HFF-Myc (cell line): Measurements from ENCODE around the gene SP5.

Experiments used
- DNase-seq: peaks from one replicate; pipeline ENCODE4 v3.0.0-alpha.2; 2011; ENCODE audit warnings: low read depth; ENCODE audit errors: extremely low read depth
- H3K4me3 ChIP-seq: replicated peaks from 2 replicates; pipeline ENCODE4 v1.5.1; 2011; ENCODE audit warnings: low read depth, mild to moderate bottlenecking, control low read depth, low read length
- TF ChIP-seq, protein P1 (sequence below): IDR thresholded peaks from 2 replicates; pipeline ENCODE4 v1.5.1; 2012; ENCODE audit warnings: mild to moderate bottlenecking, low read depth, low read length, control low read depth; ENCODE audit errors: missing control alignments

Gene SP5

DNA sequence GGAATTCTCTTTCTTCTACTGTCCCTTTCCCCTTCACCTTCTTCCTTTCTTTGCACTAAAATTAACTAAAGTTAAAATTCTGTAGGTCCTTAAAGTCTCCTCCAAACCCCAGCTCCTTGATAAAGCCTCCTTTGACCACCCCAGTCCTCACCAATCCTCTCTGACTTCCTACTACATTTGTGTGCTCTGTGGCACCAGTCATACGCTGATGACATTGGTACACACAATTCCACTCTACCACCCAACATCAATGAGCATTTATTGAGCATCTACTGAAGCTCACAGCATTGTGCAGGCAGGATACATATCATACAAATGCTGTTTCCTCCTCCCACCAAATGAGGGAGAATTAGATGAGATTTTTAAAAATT is 4.5 kb upstream of the SP5 start:
- no peak overlapping the region for H3K4me3 ChIP-seq
- no peak for DNase-seq
- TF ChIP-seq, protein P1, sequence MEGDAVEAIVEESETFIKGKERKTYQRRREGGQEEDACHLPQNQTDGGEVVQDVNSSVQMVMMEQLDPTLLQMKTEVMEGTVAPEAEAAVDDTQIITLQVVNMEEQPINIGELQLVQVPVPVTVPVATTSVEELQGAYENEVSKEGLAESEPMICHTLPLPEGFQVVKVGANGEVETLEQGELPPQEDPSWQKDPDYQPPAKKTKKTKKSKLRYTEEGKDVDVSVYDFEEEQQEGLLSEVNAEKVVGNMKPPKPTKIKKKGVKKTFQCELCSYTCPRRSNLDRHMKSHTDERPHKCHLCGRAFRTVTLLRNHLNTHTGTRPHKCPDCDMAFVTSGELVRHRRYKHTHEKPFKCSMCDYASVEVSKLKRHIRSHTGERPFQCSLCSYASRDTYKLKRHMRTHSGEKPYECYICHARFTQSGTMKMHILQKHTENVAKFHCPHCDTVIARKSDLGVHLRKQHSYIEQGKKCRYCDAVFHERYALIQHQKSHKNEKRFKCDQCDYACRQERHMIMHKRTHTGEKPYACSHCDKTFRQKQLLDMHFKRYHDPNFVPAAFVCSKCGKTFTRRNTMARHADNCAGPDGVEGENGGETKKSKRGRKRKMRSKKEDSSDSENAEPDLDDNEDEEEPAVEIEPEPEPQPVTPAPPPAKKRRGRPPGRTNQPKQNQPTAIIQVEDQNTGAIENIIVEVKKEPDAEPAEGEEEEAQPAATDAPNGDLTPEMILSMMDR = no peak

GRCh38 chr2:170711196-170711773 is 3.9 kb upstream of the SP5 start:
- no peak for DNase-seq
- H3K4me3 ChIP-seq = no peak overlapping the region
- TF ChIP-seq, protein P1 = no peak

DNA sequence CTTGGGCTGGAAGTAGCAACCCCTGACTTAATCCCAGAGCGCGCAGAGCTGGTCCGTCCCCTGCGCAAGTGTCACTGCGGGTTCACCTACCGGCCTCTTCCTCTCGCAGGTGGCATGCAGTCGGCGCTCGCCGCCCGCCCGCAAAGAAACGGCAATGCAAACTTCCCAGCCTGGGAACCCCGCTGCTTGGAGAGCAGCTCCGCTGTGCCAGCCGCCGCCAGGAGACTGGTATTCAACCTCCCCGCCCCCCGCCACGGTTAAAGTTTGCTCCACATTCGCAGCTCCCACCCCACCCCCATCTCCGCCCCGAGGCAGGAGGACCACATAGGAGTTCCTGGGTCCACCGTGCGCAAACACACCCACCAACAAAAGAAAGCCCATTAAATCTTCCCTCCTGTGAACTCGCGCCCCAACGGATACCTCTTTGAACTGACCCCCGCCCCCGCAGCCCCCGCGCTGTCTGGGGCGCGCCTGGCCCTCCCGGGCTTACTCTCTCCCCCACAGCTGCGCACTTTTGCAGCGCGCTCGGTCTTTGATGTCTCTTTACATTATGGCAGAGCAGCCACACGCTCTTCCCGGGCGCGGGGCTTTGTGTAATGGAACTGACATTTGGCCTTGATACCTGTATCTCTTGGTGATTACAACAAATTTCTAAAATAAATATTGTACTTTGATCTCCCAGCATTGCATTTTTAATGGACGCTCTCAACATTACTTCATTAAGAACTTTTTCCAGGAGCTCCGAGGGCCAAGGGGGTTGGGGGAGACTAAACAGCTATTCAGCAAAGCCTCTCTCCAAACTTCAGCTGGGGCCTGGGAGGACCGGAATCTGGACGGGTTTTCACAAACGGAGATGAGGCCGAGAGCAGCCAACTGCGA is 3.1 kb upstream of the SP5 start:
- DNase-seq = no peak
- H3K4me3 ChIP-seq = no peak overlapping the region
- TF ChIP-seq, protein P1 = no peak

DNA sequence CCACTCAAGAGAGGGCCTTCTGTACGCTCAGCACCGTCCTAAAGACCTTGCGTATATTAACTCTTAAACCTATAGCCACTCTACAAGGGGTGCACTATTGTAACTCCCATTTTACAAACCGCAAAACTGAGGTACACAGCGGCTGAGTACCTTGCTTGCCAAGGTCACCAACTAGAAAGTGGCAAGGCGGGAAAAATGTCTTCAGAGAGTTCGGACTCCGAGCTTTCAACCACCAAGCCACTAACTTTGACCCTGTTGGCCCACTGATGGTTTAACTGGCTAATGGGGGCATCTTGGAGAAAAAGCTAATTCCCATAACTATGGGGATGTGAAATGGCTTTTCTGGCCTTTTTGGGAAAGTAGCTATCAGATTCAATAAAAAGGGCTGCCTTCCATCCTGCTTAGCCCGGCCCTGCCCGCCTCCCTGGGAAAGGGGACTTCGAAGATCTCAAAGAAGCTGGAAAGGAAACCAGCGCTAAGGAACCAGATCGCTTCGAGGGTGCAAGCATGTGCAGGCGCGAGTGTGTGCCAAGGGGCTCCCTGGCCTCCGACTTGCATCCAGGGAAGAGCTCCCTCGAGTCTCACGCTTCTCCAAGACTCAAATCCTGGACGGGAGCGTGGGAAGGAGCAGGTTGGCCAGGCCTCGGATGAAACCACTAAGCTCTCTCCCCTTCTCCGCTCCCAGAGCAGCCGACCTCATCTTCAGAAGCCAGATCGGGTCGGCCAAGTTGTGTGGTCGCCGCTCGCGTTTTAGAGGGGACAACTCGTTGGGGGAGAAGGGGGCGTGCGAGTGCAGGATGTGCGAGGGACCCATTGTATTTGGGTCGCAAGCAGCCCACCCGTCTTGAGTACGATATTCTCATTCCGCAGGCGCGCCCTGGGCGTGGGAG is 2.2 kb upstream of the SP5 start:
- TF ChIP-seq, protein P1 = no peak
- no peak for DNase-seq
- H3K4me3 ChIP-seq = no peak overlapping the region

GRCh38 chr2:170713543-170714380 is 1.4 kb upstream of the SP5 start:
- H3K4me3 ChIP-seq = no peak overlapping the region
- DNase-seq = no peak
- TF ChIP-seq, protein P1 = no peak
